NT2/D1 (cell line): Measurements from ENCODE around the gene ATPAF1.

Experiments used
- DNase-seq: peaks from one replicate; pipeline ENCODE4 v3.0.0-alpha.2; 2011; ENCODE audit warnings: low read depth, low spot score
- H3K27me3 ChIP-seq: 2 replicates; pipeline ENCODE4 v1.6.0; 2011; ENCODE audit warnings: mild to moderate bottlenecking; ENCODE audit not compliant: insufficient read length, insufficient read depth
- H3K36me3 ChIP-seq: 2 replicates; pipeline ENCODE4 v1.6.1; 2011; ENCODE audit warnings: mild to moderate bottlenecking, low read length, mixed read lengths; ENCODE audit not compliant: insufficient read depth, insufficient read length
- H3K4me1 ChIP-seq: 2 replicates; pipeline ENCODE4 v1.5.1; 2011; ENCODE audit not compliant: insufficient read depth, insufficient read length
- H3K4me3 ChIP-seq: 2 replicates; pipeline ENCODE4 v1.5.1; 2011; ENCODE audit warnings: low read depth; ENCODE audit not compliant: insufficient read length
- H3K9ac ChIP-seq: 2 replicates; pipeline ENCODE4 v1.6.0; 2011; ENCODE audit warnings: low read depth; ENCODE audit not compliant: insufficient read length
- H3K9me3 ChIP-seq: 2 replicates; pipeline ENCODE4 v1.5.1; 2011; ENCODE audit warnings: mild to moderate bottlenecking, low read length; ENCODE audit not compliant: insufficient read depth
- SUZ12 ChIP-seq: IDR thresholded peaks from 2 replicates; pipeline ENCODE4 v1.6.1; 2011; ENCODE audit not compliant: insufficient read length, insufficient read depth; ENCODE audit errors: extremely low read depth
- YY1 ChIP-seq: IDR thresholded peaks from 2 replicates; pipeline ENCODE4 v1.6.1; 2011; ENCODE audit not compliant: insufficient read length, insufficient read depth
- ZNF274 ChIP-seq: IDR thresholded peaks from 2 replicates; pipeline ENCODE4 v1.6.1; 2011; ENCODE audit warnings: mild to moderate bottlenecking, low read depth, low read length

The ATPAF1 gene

GRCh38 chr1:46646331-46646730 lies 21.8 kb downstream of the ATPAF1 start:
- DNase-seq, result no peak
- H3K9me3 ChIP-seq, result peaks cover 17% of the 10 kb centered on the region
- peaks cover 50% of the 10 kb centered on the region for H3K36me3 ChIP-seq
- H3K27me3 ChIP-seq, result no peaks in the 10 kb centered on the region
- no peak overlapping the region for H3K4me3 ChIP-seq
- TF ChIP-seq SUZ12 (no peak), YY1 (no peak), ZNF274 (no peak)
- H3K9ac ChIP-seq, result no peak overlapping the region
- H3K4me1 ChIP-seq, result no peaks in the 10 kb centered on the region

DNA sequence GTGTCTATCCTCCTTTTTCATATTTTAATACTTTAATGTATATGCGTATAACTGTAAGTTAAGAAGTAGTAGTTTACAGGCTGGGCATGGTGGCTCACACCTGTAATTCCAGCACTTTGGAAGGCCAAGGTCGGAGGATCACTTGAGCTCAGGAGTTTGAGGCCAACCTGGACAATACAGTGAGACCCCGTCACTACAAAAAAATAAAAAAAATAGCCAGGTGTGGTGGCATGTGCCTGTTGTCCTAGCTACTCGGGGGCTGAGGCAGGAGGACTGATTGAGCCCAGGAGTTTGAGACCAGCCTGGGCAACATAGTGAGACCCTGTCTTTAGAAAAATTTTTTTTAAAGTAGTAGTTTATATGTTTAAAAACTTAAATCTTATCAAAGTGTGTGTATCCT lies 22.3 kb downstream of the ATPAF1 start:
- peaks cover 17% of the 10 kb centered on the region for H3K9me3 ChIP-seq
- no peaks in the 10 kb centered on the region for H3K4me1 ChIP-seq
- H3K27me3 ChIP-seq, result no peaks in the 10 kb centered on the region
- no peak for DNase-seq
- TF ChIP-seq YY1 (no peak), SUZ12 (no peak), ZNF274 (no peak)
- no peak overlapping the region for H3K9ac ChIP-seq
- peaks cover 50% of the 10 kb centered on the region for H3K36me3 ChIP-seq
- no peak overlapping the region for H3K4me3 ChIP-seq

DNA sequence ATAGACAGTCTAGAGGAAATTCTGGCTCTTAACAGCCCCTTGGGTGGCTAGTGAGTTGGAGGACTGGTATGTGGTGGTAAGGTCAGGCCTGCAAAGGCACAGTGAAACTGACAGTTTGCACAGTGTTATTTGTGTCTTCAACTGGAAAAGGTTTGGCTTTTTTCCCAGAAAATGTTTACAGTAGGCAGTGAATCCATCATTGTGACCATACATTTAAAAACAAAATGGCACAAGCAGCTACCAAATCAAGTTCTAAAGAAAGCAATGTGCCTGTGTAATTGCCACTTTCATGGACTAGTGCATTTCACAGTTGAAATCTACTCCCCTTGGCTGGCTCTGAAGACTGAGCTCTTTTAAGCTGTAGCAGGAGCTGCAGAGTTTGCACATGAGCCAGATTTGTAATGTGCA lies 24.8 kb downstream of the ATPAF1 start:
- no peaks in the 10 kb centered on the region for H3K27me3 ChIP-seq
- TF ChIP-seq ZNF274 (no peak), YY1 (no peak), SUZ12 (no peak)

GRCh38 chr1:46642115-46642680 lies 26.0 kb downstream of the ATPAF1 start:
- 0 out of 2 replicates have a peak, but pooled peaks cover under 1% of the 10 kb centered on the region for H3K9me3 ChIP-seq
- no peak for DNase-seq
- TF ChIP-seq YY1 (no peak), ZNF274 (no peak), SUZ12 (no peak)
- H3K4me1 ChIP-seq, result no peaks in the 10 kb centered on the region
- no peaks in the 10 kb centered on the region for H3K27me3 ChIP-seq
- H3K4me3 ChIP-seq, result no peak overlapping the region
- H3K36me3 ChIP-seq, result peaks cover 43% of the 10 kb centered on the region
- H3K9ac ChIP-seq, result no peak overlapping the region

More for the DNA sequence above, 24.8 kb downstream of the ATPAF1 start:
- peaks cover 8% of the 10 kb centered on the region for H3K9me3 ChIP-seq
- DNase-seq, result no peak
- no peaks in the 10 kb centered on the region for H3K4me1 ChIP-seq
- H3K9ac ChIP-seq, result no peak overlapping the region
- no peak overlapping the region for H3K4me3 ChIP-seq
- H3K36me3 ChIP-seq, result peaks cover 41% of the 10 kb centered on the region

GRCh38 chr1:46639547-46639946 lies 28.6 kb downstream of the ATPAF1 start:
- TF ChIP-seq YY1 (no peak), SUZ12 (no peak), ZNF274 (no peak)
- Histone ChIP-seq H3K4me1 (no peaks in the 10 kb centered on the region), H3K36me3 (peaks cover 57% of the 10 kb centered on the region), H3K9ac (no peak overlapping the region), H3K9me3 (no peaks in the 10 kb centered on the region), H3K27me3 (no peaks in the 10 kb centered on the region), H3K4me3 (no peak overlapping the region)
- no peak for DNase-seq

- Histone ChIP-seq H3K9me3 (no peaks in the 10 kb centered on the region), H3K4me3 (no peak overlapping the region), H3K36me3 (peaks cover 61% of the 10 kb centered on the region), H3K9ac (no peak overlapping the region), H3K4me1 (no peaks in the 10 kb centered on the region), H3K27me3 (no peaks in the 10 kb centered on the region)
- TF ChIP-seq SUZ12 (no peak), YY1 (no peak), ZNF274 (no peak)
- no peak for DNase-seq
Observed at GRCh38 chr1:46638921-46639320, 29.2 kb downstream of the ATPAF1 start.

- H3K4me3 ChIP-seq, result no peak overlapping the region
- H3K27me3 ChIP-seq, result no peaks in the 10 kb centered on the region
- no peak overlapping the region for H3K9ac ChIP-seq
- no peaks in the 10 kb centered on the region for H3K4me1 ChIP-seq
- H3K9me3 ChIP-seq, result no peaks in the 10 kb centered on the region
- no peak for DNase-seq
- H3K36me3 ChIP-seq, result peaks cover 62% of the 10 kb centered on the region
- TF ChIP-seq YY1 (no peak), ZNF274 (no peak), SUZ12 (no peak)
Observed at GRCh38 chr1:46637444-46638083, 30.6 kb downstream of the ATPAF1 start.
